ENCODE data around the gene IGFL4. TPM values are rescaled to one million over a fixed set of nuclear protein-coding genes. Genes with fewer than 3 reads are reported as not detected.

IGFL4 gene
- total and polyA plus RNA-seq, 2 of the 4 experiments (the other 2 are of a cell fraction): not detected

GRCh38 chr19:45999653-46000121, 41.1 kb downstream of the IGFL4 start:
- H2BK15ac ChIP-seq (ENCODE audit: low read depth, low read length): no peak overlapping the region
- intact Hi-C loops (cut with micrococcal nuclease): loop anchor here (5.0 to 10.0 kb wide), 2 partner anchors 75 to 112 kb away; partner anchors contain the start of gene IRF2BP1
- H3K79me1 ChIP-seq (ENCODE audit: low read depth in 1 of 2, low read length in 2 of 2): peaks cover 16 to 40% of the 10 kb centered on the region in 2 experiments
- H3K27ac ChIP-seq (ENCODE audit: insufficient read depth, low read length): no peak overlapping the region
- H3K27me3 ChIP-seq (ENCODE audit: control insufficient read depth, insufficient read depth, low read length): no peaks in the 10 kb centered on the region
- DNase-seq (peak; percentile 43), ATAC-seq (ENCODE audit: low read depth) (no peak)
- H3K9ac ChIP-seq (ENCODE audit: low read depth, low read length): no peak overlapping the region
- in situ Hi-C loops (cut with MboI; ENCODE audit: low sequenced_read_pairs): no loop called here
- ChIA-PET CTCF (no interaction called here), POLR2A (ENCODE audit: unreplicated experiment) (interaction anchor here (0.6 kb wide), 1 partner anchor 601 kb away, joined by 3 read pairs; no protein-coding TSS in a partner anchor)
- H3K9me3 ChIP-seq (ENCODE audit: control insufficient read depth, insufficient read depth, low read length): no peaks in the 10 kb centered on the region
- H2AK9ac ChIP-seq (replicated peaks; ENCODE audit: low read depth, low read length, poor library complexity): no peak overlapping the region
- 0 out of 4 replicates have a peak overlapping the region, but pooled peaks of 1 of the 2 experiments have one; percentile 29 for H4K8ac ChIP-seq (ENCODE audit: low read depth in 2 of 2, low read length in 2 of 2)
- no peak overlapping the region for H2BK5ac ChIP-seq (ENCODE audit: low read depth, low read length, poor library complexity, severe bottlenecking)
- no peak overlapping the region for H3K4ac ChIP-seq (ENCODE audit: low read depth, low read length)
- peak overlapping the region; percentile 54 for H2AFZ ChIP-seq (replicated peaks; ENCODE audit: low read length, poor library complexity)
- peaks cover 9% of the 10 kb centered on the region for H3K9me1 ChIP-seq (ENCODE audit: insufficient read depth, low read length)
- H3K36me3 ChIP-seq (ENCODE audit: control insufficient read depth, insufficient read depth, low read length): peaks cover 9% of the 10 kb centered on the region; the same call in 1 of the 2 replicates
- H4K5ac ChIP-seq (ENCODE audit: low read depth, low read length): no peak overlapping the region
- no peak overlapping the region for H3K4me3 ChIP-seq (ENCODE audit: insufficient read depth, low read depth, low read length)
- no peak overlapping the region for H3K56ac ChIP-seq (ENCODE audit: extremely low read depth, insufficient read depth, low read length)
- H3K4me2 ChIP-seq (ENCODE audit: low read depth, low read length): peak overlapping the region; percentile 57
- H3K18ac ChIP-seq (ENCODE audit: low read depth, low read length): no peak overlapping the region
- no peak overlapping the region for H2AK5ac ChIP-seq (ENCODE audit: low read depth, low read length)
- no peak overlapping the region for H3K14ac ChIP-seq (replicated peaks; ENCODE audit: low read depth, low read length)
- H4K20me1 ChIP-seq (ENCODE audit: insufficient read depth, low read length): peaks cover 5% of the 10 kb centered on the region; the same call in 1 of the 2 replicates
- WGBS, 2 experiments (ENCODE audit: extremely low coverage in 2 of 2, insufficient read length in 1 of 2): 14% methylated on average over 13 of the region's 14 CpGs; no CpG with 5 or more reads in 1 of the 2 experiments
- no peak overlapping the region for H2BK20ac ChIP-seq (ENCODE audit: low read depth, low read length)
- no TSS peak for BruUV-seq (replicated peaks)
- no peak overlapping the region for H4K91ac ChIP-seq (ENCODE audit: insufficient read depth, low read depth, low read length)
- dilution Hi-C loops (cut with HindIII; ENCODE audit: low sequenced_read_pairs, unreplicated experiment): no loop called here
- no peak overlapping the region for H3K23ac ChIP-seq (ENCODE audit: low read depth, low read length)
- TF ChIP-seq CEBPB (IDR thresholded peaks at IDR 0.05; ENCODE audit: low read depth, low read length) (no peak), RFX5 (IDR thresholded peaks at IDR 0.05; ENCODE audit: low read depth, low read length) (no peak), CHD1 (IDR thresholded peaks at IDR 0.05; ENCODE audit: low read depth, low read length) (no peak), MAZ (IDR thresholded peaks at IDR 0.05; ENCODE audit: borderline replicate concordance, low read depth, low read length) (peak; percentile 41; the same call in 1 of the 2 replicates)
- TF ChIP-seq, protein P1, sequence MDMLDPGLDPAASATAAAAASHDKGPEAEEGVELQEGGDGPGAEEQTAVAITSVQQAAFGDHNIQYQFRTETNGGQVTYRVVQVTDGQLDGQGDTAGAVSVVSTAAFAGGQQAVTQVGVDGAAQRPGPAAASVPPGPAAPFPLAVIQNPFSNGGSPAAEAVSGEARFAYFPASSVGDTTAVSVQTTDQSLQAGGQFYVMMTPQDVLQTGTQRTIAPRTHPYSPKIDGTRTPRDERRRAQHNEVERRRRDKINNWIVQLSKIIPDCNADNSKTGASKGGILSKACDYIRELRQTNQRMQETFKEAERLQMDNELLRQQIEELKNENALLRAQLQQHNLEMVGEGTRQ (IDR thresholded peaks at IDR 0.05; ENCODE audit: low read depth, low read length): no peak
- H3K4me1 ChIP-seq (ENCODE audit: control insufficient read depth, insufficient read depth, low read length): peaks cover 2% of the 10 kb centered on the region
- no peak overlapping the region for H2BK120ac ChIP-seq (ENCODE audit: low read depth, low read length)
